HG02678 (cell line): ENCODE results near the gene AKAP12.

Experiments used
- ATAC-seq: cut with Tn5 transposase; IDR thresholded peaks from one replicate; pipeline ENCODE4 v1.9.1; 2021; ENCODE audit warnings: mild to moderate bottlenecking, moderate library complexity; ENCODE audit not compliant: unreplicated experiment

The AKAP12 gene

GRCh38 chr6:151232899-151233298, 6.9 kb upstream of the AKAP12 start:
- ATAC-seq: no peak

GRCh38 chr6:151233731-151234130, 6.0 kb upstream of the AKAP12 start:
- no peak for ATAC-seq

DNA sequence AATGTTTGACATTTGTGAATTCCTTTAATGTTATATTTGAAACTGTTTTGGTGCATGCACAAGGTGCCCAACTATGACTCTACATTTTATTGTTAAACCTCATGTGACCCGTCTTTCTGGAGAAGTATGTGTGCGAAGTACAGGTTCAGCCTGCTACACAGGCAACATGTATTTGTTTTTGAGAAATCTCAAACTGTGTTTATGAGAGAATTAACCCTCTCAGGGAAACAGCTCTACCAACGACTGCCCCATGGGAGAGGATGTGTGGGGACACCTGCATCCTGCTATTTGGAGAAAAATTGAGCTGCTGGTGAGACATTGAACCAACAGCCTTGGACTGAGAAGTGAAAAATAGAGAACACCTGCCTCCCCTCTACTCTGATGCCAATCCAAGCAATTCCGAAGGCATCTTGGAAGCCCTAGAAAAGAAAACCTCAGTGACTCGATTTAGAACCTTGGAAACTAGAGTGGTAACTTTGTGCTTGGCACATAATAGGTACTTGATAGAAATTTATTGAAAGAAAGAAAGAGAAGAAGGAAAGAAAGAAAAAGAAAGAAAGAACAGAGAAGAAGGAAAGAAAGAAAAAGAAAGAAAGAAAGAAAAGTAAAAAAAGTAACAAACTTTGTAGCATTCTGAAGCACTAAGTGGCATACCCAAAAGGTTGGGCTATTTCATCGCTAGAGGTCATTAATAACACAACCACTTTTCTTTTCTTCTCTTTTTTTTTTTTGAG, 2.9 kb upstream of the AKAP12 start:
- ATAC-seq: no peak

DNA sequence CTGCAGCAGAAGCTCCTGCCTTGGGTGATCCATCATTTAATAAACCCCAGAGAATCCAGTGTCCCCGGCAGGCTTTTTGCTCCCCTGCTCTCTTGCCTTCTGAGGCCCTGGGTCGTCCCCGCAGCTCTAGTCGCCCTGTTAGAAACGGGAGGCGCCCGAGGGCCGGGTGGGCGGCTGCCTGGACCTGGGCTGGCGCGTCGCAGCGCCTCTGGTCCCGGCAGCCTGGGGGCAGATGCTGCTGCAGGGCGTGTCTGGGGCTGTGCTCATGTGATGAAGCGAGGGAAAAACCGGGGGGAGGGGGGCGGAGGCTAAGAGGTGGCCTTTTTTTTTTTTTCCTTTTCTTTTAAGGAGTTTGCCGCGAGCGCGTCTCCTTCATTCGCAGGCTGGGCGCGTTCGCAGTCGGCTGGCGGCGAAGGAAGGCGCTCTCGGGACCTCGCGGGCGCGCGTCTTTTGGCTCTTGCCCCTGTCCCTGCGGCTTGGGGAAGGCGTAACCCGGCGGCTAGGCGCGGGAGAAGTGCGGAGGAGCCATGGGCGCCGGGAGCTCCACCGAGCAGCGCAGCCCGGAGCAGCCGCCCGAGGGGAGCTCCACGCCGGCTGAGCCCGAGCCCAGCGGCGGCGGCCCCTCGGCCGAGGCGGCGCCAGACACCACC, 394 bp downstream of the AKAP12 start:
- no peak for ATAC-seq

DNA sequence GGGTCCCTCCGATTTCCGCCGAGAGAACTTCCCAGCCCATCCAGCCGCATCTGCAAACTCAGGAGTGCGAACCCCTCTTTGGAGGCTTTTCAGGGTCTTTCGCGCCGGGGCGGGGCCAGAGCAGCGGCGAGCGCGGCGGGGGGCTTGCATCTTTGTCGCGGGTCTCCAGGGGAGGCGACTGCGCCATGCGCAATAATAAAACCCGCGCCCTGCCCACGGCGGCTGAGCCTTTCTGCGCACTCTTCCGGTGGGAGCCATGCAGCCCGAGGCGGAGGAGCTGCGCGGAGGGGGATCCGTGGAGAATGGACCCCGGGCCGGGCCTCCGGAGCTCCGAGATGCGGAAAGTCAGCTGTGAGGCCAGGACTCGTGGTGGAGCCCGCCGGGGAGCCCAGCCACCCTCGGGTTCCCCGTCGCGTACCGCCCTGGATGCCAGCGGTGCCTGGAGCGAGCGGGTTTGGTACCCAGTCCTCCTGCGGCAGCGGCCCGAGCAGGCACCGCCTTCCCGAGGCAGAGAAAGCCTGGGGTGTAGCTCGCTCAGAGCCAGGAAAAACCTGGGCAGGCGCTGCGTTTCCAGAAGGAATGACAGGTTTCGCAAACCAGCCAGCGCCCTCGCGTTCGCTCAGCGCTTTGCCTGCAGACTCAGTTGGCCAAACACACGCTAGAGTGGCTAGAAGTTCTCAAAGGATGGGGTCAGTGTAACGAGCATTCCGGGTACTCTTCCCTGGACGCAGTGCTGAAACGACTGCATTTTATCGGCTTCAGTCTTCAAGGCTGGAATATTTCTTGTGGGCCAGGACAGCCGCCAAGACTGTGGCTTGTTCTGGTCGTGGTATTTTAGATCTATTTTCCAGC, 1.2 kb downstream of the AKAP12 start:
- ATAC-seq: no peak

DNA sequence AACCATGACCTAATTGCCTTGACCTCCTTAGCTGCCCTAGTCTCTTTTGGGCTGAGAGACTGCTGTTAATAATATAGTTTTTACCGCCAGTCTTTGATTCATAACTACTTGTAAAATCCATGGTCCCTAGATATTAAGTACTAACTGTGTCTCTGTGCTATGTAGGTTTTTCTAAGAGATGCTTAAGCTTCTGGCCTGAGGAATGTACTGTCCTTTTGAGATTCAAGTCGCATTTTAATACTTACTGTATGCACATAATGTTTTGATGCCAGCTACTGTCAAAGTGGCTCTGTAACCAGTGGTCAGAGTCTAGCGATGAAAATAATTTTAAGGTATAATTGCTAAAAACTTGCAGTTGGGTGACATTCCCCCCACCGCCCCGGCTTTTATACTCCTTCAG, 2.1 kb downstream of the AKAP12 start:
- no peak for ATAC-seq

DNA sequence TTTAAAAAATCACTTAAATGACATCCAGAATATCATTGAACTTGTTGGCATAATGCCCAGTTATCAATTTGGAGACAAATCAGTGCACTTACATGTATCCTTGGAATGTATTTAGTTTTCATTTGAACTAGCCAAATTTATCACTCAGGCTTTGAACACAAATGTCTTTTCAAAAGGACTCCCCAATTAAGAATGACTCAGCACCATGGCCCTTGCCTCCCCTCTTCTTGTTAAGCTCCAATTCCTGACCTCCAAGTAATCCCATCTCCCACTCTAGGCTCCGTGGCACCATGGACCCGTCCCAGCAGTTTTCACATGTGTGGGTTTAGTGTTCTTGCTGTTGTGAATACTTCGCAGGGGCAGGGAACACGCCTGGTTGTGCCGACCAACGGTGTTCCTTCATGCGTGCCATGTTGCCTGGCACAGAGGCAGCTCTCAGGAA, 2.7 kb downstream of the AKAP12 start:
- no peak for ATAC-seq

- ATAC-seq: no peak
These were observed 3.7 kb downstream of the AKAP12 start for GRCh38 chr6:151243481-151243880.

DNA sequence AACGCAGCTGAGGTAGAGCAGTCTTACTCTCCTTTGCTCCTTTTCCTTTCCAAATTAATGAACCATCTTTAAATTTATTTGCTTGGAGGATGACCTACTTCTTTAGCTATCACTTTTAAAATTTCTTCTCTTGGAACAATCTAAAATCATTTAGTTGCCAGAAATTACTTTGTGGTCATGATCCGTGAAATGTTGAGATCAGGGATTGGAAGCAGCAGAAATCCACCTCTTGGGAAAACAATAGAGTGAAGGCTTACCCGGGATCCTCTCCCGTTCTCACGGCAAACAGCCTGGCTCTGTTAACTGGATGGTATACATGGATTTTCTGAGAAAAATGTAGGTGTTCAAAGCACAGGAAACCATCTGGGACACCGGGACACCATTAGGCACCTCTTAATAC, 7.7 kb downstream of the AKAP12 start:
- ATAC-seq: no peak

DNA sequence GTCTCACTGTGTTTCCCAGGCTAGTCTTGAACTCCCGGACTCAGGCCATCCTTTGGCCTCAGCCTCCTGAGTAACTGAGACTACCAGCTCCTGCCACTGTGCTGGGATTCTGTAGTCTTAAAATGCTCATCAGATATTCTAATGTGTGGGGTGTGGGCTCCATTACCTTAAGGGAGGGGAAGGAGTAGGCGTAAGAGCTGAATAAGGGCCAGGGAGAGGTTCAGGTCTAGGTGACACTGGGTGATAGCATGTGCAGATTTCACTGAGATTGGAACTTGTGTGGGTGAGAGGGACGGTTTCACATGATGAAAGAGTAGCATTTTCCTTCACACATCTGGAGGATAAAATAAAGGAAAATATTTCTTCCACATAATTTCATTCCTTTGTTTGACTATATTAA, 8.5 kb downstream of the AKAP12 start:
- ATAC-seq: no peak

DNA sequence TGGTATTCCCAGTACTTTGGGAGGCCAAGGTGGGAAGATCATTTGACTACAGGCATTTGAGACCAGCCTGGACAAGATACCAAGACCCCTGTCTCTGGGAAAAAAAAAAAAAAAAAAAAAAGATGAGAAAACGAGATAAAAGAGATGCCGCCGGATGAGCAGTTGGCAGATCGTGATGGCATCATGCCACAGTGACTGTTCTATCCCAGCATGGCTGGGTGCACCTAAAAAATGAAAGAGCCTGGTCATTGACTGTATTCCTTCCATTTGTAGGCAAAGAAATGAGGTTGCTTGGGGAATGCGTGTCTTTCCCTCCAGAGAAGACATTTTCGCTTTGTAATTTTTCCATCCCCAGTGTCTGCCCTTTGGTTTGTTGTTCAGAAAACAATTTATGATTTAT, 12.9 kb downstream of the AKAP12 start:
- ATAC-seq: no peak

DNA sequence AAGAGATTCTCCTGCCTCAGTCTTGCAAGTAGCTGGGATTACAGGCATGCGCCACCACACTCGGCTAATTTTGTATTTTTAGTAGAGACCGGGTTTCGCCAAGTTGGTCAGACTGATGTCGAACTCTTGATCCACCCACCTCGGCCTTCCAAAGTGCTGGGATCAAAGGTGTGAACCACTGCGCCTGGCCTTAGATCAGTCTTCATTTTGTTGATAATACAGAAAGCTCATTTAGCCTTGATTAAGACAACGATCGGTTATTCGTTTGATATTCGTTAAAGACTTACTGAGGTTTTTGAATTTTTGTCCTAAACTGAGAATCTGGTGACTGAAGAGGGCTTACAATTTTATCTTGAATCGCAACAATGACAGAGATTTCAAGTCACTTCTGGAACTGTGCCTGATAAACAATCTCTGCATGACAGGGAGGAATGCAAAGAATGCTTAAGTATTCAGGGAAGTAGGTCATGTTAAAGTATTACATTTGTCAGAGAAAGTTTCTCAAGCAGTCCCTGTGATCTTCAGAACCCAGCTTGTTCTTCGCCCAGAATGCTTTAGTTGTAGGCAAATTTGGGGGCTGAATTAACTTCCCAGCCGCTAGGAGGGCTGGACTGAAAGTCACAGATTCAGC, 14.8 kb downstream of the AKAP12 start:
- no peak for ATAC-seq

GRCh38 chr6:151255811-151256210, 16.0 kb downstream of the AKAP12 start:
- ATAC-seq: no peak

GRCh38 chr6:151257985-151258445, 18.2 kb downstream of the AKAP12 start:
- no peak for ATAC-seq

DNA sequence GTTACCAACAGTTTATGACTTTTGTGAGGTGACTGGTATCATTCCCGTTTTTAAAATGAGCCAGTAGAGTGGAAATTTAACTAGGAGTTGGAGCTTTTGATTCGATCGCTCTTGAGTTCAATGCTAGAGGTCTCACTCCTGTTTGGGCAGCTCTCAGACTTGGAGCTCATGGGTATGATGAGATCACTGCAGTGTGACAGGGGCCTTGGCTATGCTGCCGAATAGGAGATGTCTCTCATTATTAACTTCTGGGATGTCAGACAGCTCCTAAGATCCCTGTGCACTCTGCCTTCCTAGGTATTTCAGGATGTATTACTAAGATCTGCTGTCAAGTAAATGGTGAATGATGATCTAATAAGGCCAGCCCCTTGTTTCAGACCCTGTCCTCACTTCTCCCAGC, 20.4 kb downstream of the AKAP12 start:
- ATAC-seq: no peak

GRCh38 chr6:151263035-151263434, 23.3 kb downstream of the AKAP12 start:
- ATAC-seq: no peak

DNA sequence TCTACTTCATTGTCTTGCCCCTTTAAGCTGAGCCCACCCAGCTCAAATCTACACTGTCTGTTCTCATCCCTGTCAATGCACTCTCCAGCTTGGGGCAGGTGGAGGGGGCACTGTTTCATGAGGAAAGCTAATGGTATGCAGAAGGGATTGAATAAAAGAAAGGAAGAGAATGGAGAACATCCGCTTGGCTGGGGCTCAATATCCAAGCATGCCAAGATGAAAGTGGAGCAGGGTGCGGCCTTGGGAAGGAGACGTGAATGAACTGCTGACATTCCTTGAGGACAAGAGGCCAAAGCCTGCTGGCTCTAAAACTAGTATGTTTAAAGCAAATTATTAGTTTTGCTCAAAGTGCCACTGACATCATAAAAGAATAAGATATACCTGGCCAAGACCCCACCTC, 24.2 kb downstream of the AKAP12 start:
- no peak for ATAC-seq

DNA sequence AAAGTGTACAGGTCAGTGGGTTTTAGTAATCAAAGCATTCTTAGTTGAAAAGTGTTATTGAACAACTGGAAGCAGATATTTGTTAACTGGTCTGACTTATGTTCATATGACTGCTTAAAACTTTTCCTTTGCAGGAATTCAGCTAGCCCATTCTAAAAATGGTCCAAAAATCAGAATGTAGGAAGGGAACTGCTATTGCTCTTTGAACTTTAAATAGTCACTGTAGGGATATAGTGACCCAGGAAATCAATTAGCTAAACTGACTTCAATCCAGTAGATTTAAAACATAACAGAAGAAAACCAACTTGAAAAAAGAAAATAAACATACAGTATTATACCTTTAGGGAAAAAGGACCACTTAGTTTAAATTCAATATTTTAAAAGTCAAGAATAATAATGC, 25.5 kb downstream of the AKAP12 start:
- ATAC-seq: no peak

DNA sequence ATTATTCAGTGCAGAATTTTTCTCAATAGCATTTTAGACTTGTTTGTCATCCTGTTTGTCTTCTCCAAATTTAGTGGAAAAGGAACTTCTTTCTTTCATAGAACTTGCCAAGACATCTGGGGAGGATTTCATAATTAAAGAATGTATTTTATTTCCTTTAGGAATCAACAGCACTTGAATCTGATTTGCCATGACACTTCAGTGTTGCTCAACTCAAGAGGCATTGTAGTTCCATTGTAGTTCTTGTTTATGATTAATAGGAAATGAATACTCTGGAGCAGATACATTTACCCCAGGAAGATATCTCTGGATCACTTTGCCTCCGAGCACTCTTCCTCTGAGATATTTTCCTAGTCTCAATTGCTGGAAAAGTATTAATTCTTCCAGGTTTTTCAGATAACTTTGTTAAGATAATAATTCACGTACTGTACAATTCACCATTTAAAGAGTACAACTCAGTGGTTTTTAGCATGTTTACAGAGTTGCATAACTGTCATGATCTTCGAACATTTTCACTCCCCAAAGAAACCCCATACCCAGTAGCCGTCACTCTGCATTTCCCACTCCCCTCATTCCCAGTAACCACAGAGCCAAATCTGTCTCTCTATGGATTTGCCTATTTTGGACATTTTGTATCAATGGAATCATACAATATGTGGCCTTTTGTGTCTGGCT, 29.7 kb downstream of the AKAP12 start:
- ATAC-seq: no peak

DNA sequence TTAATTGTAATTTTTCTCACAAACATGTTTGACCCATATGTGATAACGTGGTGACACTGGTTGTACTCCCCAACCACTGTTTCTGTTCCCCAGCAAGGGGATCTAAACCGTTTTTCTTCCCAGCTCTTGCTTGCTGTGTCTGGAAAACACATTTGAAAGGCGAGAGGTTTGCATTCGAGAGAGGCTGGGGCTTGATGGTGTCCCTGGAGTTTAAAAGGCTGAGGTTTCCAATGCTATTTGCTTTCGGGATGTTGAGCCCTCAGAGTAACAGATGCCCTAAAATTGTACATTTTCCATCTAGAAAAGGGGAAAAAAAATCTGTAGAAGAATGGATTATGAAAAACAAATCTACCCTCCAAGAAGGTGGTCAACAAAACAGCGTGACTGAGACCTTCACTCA, 35.4 kb downstream of the AKAP12 start:
- ATAC-seq: no peak

DNA sequence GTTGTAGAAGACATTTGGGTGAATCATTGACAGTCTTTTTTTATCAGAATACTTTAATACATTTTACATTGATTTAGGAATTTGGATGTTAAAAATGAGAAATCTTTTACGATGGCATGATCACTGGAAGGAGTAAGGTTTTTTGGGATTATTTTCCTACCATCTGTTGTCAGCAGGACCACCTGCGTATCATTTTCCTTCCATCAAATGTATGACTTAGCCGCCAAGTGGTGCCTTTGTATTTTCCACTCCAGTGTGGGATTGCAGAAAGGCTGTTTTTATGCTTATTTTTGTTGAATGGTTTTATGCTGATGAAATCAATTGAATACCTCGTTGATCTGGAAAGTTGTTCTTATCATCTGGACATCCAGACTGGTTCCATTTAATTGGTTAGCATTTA, 35.8 kb downstream of the AKAP12 start:
- no peak for ATAC-seq
